CD4-positive, alpha-beta T cell (primary cell): ENCODE data around the gene SHC4. TPM values are rescaled to one million over a fixed set of nuclear protein-coding genes. Genes with fewer than 3 reads are reported as not detected.

Experiments used
- ATAC-seq: fragments of 200-7000 bp; cut with Tn5 transposase; one replicate; pipeline ENCODE4 v1.10.0; 2022; ENCODE audit warnings: mild to moderate bottlenecking; ENCODE audit not compliant: poor library complexity
- CTCF ChIA-PET: fragments of 350-600 bp; sonication (Branson Sonifier 250); formaldehyde crosslinking; loops from one replicate; lab custom pipeline; 2021; ENCODE audit warnings: antibody characterized with exemption, inconsistent platforms; lab: Charles Lee
- POLR2A ChIA-PET: fragments of 350-600 bp; sonication (Branson Sonifier 250); formaldehyde crosslinking; loops from one replicate; lab custom pipeline; 2021; ENCODE audit warnings: antibody characterized with exemption, inconsistent platforms; lab: Charles Lee
- DNase-seq, 14 experiments: peaks; one replicate each; pipeline ENCODE4 v3.0.0-alpha.2; 2013 to 2020; ENCODE audit warnings: mixed read lengths in 2 of 14
- H3K27ac ChIP-seq, 2 donors: one replicate each; pipeline versions ENCODE4 v1.5.1 to v1.7.0; 2013; ENCODE audit warnings: low read length in 2 of 2, low read depth in 1 of 2, mild to moderate bottlenecking in 1 of 2
- H3K27me3 ChIP-seq, 2 experiments: 1 replicate in 1 of 2; 2 replicates in 1 of 2; pipeline versions ENCODE4 v1.6.1 to v1.7.0; 2013; ENCODE audit warnings: low read length in 2 of 2, control low read depth in 1 of 2, mild to moderate bottlenecking in 1 of 2, moderate library complexity in 1 of 2; ENCODE audit not compliant: insufficient read depth in 2 of 2, control insufficient read depth in 1 of 2
- H3K36me3 ChIP-seq: one replicate; pipeline ENCODE4 v1.6.1; 2013; ENCODE audit warnings: low read length, control low read depth; ENCODE audit not compliant: insufficient read depth
- H3K4me1 ChIP-seq: one replicate; pipeline ENCODE4 v1.6.1; 2013; ENCODE audit warnings: low read length, control low read depth; ENCODE audit not compliant: insufficient read depth
- H3K4me3 ChIP-seq: one replicate; pipeline ENCODE4 v1.5.1; 2013; ENCODE audit warnings: mild to moderate bottlenecking, low read length, moderate library complexity
- H3K9me3 ChIP-seq, 2 experiments: 1 replicate in 1 of 2; 2 replicates in 1 of 2; pipeline versions ENCODE4 v1.6.1 to v1.7.0; 2013; ENCODE audit warnings: low read length in 2 of 2, mild to moderate bottlenecking in 2 of 2, control low read depth in 1 of 2, moderate library complexity in 1 of 2; ENCODE audit not compliant: control insufficient read depth in 1 of 2, insufficient read depth in 1 of 2
- H3K27ac Mint-ChIP-seq: one replicate; pipeline ENCODE4 v1.8.0; 2020; ENCODE audit warnings: mixed read lengths
- H3K27me3 Mint-ChIP-seq: one replicate; pipeline ENCODE4 v1.8.0; 2021; ENCODE audit warnings: mixed read lengths
- H3K36me3 Mint-ChIP-seq: one replicate; pipeline ENCODE4 v1.8.0; 2021; ENCODE audit warnings: low read depth, mixed read lengths
- H3K4me1 Mint-ChIP-seq: one replicate; pipeline ENCODE4 v1.8.0; 2021; ENCODE audit warnings: low read depth, mixed read lengths
- H3K4me3 Mint-ChIP-seq: one replicate; pipeline ENCODE4 v1.8.0; 2020; ENCODE audit warnings: mild to moderate bottlenecking, mixed read lengths
- H3K9me3 Mint-ChIP-seq: one replicate; pipeline ENCODE4 v1.8.0; 2020; ENCODE audit warnings: mixed read lengths
- CTCF ChIP-seq: fragments of 200-600 bp; IDR thresholded peaks from one replicate; pipeline ENCODE4 v1.8.0; 2022; ENCODE audit warnings: antibody characterized with exemption, mild to moderate bottlenecking
- intact Hi-C, 2 experiments: fragments of 100-400 bp; cut with DNase I in 1 of 2; cut with micrococcal nuclease in 1 of 2; formaldehyde crosslinking; loops; one replicate each; pipeline versions ENCODE4 v1.15.1 to v1.9.0; 2023 to 2025; cut with DNase I, micrococcal nuclease
- polyA plus RNA-seq, 2 donors: library from polyadenylated mRNA; unstranded; fragments of 120-200 nt; gene quantifications; one replicate each; pipeline ENCODE4 v1.2.1, GENCODE V29; 2013
- total RNA-seq, 174 experiments: library from RNA in 2 of 174; stranded (reverse) in 2 of 174; gene quantifications; one replicate each; pipeline ENCODE4 v1.2.3 and lab custom pipeline; 2021 to 2026

Gene SHC4, protein sequence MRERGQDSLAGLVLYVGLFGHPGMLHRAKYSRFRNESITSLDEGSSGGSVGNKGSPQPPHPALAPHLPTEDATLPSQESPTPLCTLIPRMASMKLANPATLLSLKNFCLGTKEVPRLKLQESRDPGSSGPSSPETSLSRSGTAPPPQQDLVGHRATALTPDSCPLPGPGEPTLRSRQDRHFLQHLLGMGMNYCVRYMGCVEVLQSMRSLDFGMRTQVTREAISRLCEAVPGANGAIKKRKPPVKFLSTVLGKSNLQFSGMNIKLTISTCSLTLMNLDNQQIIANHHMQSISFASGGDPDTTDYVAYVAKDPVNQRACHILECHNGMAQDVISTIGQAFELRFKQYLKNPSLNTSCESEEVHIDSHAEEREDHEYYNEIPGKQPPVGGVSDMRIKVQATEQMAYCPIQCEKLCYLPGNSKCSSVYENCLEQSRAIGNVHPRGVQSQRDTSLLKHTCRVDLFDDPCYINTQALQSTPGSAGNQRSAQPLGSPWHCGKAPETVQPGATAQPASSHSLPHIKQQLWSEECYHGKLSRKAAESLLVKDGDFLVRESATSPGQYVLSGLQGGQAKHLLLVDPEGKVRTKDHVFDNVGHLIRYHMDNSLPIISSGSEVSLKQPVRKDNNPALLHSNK
- total RNA-seq (not detected), total RNA-seq (lab: John Stamatoyannopoulos, UW) (0 to 8.2 (median 0.19) reads per million in 172 experiments)
- 0.10 TPM for polyA plus RNA-seq (2013, experiment 1 of 2)
- polyA plus RNA-seq (2013, experiment 2 of 2) = 0.12 TPM

DNA sequence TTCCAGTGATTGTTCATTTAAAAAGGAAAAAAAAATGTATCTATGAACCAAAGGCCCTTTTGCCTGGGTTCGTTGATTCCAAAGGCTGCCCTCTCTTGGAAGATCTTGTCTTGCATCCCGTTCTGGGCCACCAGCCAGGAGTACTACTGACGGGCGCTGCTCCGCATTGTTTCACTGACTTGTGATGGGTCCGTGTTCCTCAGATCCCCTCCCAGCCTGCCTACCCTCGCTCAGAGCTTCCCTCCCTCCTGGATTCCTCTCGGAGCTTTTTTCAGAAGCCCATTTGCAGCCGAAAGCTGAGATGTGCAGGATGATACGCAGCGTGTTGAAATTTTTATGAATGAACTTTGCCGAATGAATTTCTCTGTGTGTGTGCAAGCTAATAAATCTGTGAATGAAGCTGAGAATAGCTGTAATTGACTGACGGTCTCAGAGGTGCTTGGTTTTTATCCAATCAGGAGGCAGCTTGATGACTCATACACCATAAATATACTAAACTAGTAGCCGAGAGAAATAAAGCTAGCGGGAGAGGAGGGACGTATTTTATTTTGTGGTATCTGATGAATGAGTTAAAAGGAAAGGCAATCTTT lies at the start of gene SHC4:
SHC4 (minus strand) TSS at position 396 of the 590 bp plus-strand sequence. CDS start 904 bp downstream, outside the sequence.
- Mint-ChIP-seq H3K27ac (no peak within 1 kb of the TSS), H3K36me3 (no peaks in the 10 kb centered on the region), H3K4me1 (peaks cover 20% of the 10 kb centered on the region), H3K27me3 (peaks cover 64% of the 10 kb centered on the region), H3K4me3 (peak within 1 kb of the TSS; percentile 85), H3K9me3 (no peaks in the 10 kb centered on the region)
- ChIA-PET POLR2A (interaction anchor here (1.1 to 2.9 kb wide), 3 partner anchors 12 to 192 kb away, joined by 4 to 13 read pairs (median 7); partner anchors contain the start of genes COPS2 and EID1), CTCF (interaction anchor here (0.9 to 3.5 kb wide), 2 partner anchors 12 to 102 kb away, joined by 3 to 20 read pairs; no protein-coding TSS in a partner anchor)
- DNase-seq (peak in 3 of 14 experiments; percentile 43 to 52 (median 47)), ATAC-seq (peak; percentile 65)
- H3K27me3 ChIP-seq = peaks cover 34 to 39% of the 10 kb centered on the region in 2 experiments
- peaks cover 30% of the 10 kb centered on the region for H3K4me1 ChIP-seq
- no peaks in the 10 kb centered on the region for H3K36me3 ChIP-seq
- no peak for TF ChIP-seq CTCF
- peaks cover 0 to 9% of the 10 kb centered on the region in 2 experiments for H3K9me3 ChIP-seq
- H3K27ac ChIP-seq = no peak within 1 kb of the TSS
- peak within 1 kb of the TSS; percentile 47 for H3K4me3 ChIP-seq
- intact Hi-C loops = no loop called here

GRCh38 chr15:48999314-48999713 lies 35.6 kb upstream of the SHC4 start:
- Histone ChIP-seq H3K4me3 (no peak overlapping the region), H3K9me3 (no peaks in the 10 kb centered on the region), H3K4me1 (no peaks in the 10 kb centered on the region), H3K27me3 (no peaks in the 10 kb centered on the region), H3K27ac (no peak overlapping the region), H3K36me3 (peaks cover 42% of the 10 kb centered on the region)
- TF ChIP-seq CTCF = no peak
- DNase-seq (no peak), ATAC-seq (no peak)
- H3K27ac Mint-ChIP-seq = no peak overlapping the region
- intact Hi-C loops = no loop called here
- no peaks in the 10 kb centered on the region for H3K9me3 Mint-ChIP-seq
- H3K36me3 Mint-ChIP-seq = peaks cover 93% of the 10 kb centered on the region
- no peaks in the 10 kb centered on the region for H3K27me3 Mint-ChIP-seq
- no peaks in the 10 kb centered on the region for H3K4me1 Mint-ChIP-seq
- POLR2A ChIA-PET = no interaction called here
- CTCF ChIA-PET = no interaction called here
- H3K4me3 Mint-ChIP-seq = no peak overlapping the region

GRCh38 chr15:48996276-48996675 lies 32.6 kb upstream of the SHC4 start:
- no peaks in the 10 kb centered on the region for H3K27me3 ChIP-seq
- no peak overlapping the region for H3K27ac ChIP-seq
- H3K9me3 ChIP-seq = no peaks in the 10 kb centered on the region
- Mint-ChIP-seq H3K4me3 (no peak overlapping the region), H3K4me1 (no peaks in the 10 kb centered on the region), H3K27ac (no peak overlapping the region), H3K27me3 (no peaks in the 10 kb centered on the region), H3K36me3 (peaks cover 90% of the 10 kb centered on the region), H3K9me3 (no peaks in the 10 kb centered on the region)
- peaks cover 69% of the 10 kb centered on the region for H3K36me3 ChIP-seq
- ChIA-PET CTCF (no interaction called here), POLR2A (no interaction called here)
- ATAC-seq (no peak), DNase-seq (no peak)
- intact Hi-C loops = no loop called here
- H3K4me1 ChIP-seq = no peaks in the 10 kb centered on the region
- TF ChIP-seq CTCF = no peak
- H3K4me3 ChIP-seq = no peak overlapping the region
